Upper lobe of left lung (tissue), 4 donors: ENCODE data around the gene TTC32.

Experiments
- CTCF ChIP-seq, 6 experiments: fragments of 450-650 bp in 4 of 6; fragments of 200-600 bp in 2 of 6; sonication (generic) in 2 of 6; IDR thresholded peaks; one replicate each; pipeline ENCODE4 v1.5.1; 2016 to 2019; ENCODE audit warnings: antibody characterized with exemption in 6 of 6
- EP300 ChIP-seq, 4 donors: sonication (generic); formaldehyde crosslinking; IDR thresholded peaks; one replicate each; pipeline ENCODE4 v1.5.1; 2017; ENCODE audit warnings: antibody characterized with exemption in 4 of 4, control low read depth in 2 of 4
- POLR2A ChIP-seq, 4 donors: fragments of 450-650 bp; IDR thresholded peaks; one replicate each; pipeline ENCODE4 v1.5.1; 2016 to 2017; ENCODE audit warnings: antibody characterized with exemption in 4 of 4, mild to moderate bottlenecking in 2 of 4
- POLR2AphosphoS5 ChIP-seq, 2 donors: sonication (generic); formaldehyde crosslinking; IDR thresholded peaks; one replicate each; pipeline ENCODE4 v1.5.1; 2017; ENCODE audit warnings: antibody characterized with exemption in 2 of 2

- TF ChIP-seq CTCF (IDR thresholded peaks at IDR 0.05), result no peak
- no peak for TF ChIP-seq POLR2A (IDR thresholded peaks at IDR 0.05)
- no peak for TF ChIP-seq EP300 (IDR thresholded peaks at IDR 0.05)
- no peak for TF ChIP-seq POLR2AphosphoS5 (IDR thresholded peaks at IDR 0.05)
These were observed 52.8 kb downstream of the TTC32 start for GRCh38 chr2:19848952-19849351.
